HG02981 (cell line): ENCODE results near the gene IVL.

Experiments used
- ATAC-seq: cut with Tn5 transposase; IDR thresholded peaks from one replicate; pipeline ENCODE4 v1.9.1; 2021; ENCODE audit warnings: mild to moderate bottlenecking, moderate library complexity; ENCODE audit not compliant: unreplicated experiment

IVL gene

GRCh38 chr1:152907686-152908601 lies at the start of gene IVL:
Gene IVL (plus strand): TSS chr1:152908546. CDS start chr1:152909798, 1,252 bp downstream.
- ATAC-seq = no peak

- no peak for ATAC-seq
Observed at GRCh38 chr1:152859696-152860095, 48.6 kb upstream of the IVL start, which contains the start of gene LCE7A. Gene LCE7A (plus strand): TSS chr1:152859996. CDS start chr1:152860698, 702 bp downstream.

GRCh38 chr1:152860129-152860528 lies 48.2 kb upstream of the IVL start:
- ATAC-seq = no peak

DNA sequence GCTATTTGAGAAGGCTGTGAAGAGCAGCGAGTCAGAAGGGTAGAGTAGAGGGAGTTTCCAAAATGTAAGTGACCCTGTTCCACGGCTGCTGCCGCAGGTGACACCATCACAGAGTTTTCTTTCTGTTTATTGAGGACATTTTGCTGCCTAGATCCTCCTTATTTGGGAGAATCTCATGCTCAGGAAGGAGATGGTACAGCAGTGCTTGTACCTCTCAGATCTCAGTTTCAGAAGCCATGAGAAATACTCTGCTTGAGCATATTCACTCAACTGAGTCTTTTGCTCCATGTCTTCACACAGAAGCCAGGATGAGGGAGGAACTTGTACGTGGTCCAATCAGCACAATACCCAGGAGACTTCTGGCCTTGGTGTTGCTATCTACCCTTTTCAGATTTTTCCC lies 47.0 kb upstream of the IVL start:
- no peak for ATAC-seq

DNA sequence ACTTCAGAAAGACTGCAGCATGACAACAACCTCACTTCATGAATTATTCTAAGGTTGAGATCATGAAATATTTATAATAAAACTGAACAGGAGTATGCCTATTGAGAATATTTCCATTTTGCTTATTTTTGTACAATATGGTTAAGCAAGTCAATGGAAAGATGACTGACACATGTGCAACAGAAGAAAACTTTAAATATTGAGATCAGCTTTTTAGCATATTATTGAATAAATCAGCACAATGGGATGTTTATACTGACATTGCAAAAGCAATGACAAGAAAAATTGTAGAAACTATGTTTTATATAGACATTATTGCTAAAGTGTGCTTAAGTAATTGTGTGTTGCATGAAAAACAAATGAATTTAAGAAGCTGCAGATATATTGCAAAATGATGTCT lies 43.9 kb upstream of the IVL start:
- no peak for ATAC-seq

DNA sequence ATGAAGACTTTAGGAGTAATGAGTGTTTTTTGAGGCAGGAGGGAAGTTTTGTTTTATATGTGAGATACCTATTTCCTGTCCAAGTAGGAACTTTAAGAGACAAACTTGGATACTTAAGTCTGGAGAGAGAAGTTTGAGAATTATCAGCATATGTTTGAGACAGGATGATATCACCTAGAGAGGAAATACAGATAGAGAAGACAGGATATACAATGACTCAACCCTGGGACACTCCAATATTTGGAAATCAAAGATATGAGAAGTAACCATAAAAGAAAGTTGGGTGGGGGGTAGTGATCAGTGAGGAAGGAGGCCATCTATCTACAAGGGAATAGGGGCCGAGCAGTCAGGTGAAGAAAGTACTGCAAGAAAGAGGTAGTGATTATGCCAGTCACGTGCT lies 42.0 kb upstream of the IVL start:
- ATAC-seq = no peak

GRCh38 chr1:152869808-152870419 lies 38.4 kb upstream of the IVL start:
- ATAC-seq = no peak

DNA sequence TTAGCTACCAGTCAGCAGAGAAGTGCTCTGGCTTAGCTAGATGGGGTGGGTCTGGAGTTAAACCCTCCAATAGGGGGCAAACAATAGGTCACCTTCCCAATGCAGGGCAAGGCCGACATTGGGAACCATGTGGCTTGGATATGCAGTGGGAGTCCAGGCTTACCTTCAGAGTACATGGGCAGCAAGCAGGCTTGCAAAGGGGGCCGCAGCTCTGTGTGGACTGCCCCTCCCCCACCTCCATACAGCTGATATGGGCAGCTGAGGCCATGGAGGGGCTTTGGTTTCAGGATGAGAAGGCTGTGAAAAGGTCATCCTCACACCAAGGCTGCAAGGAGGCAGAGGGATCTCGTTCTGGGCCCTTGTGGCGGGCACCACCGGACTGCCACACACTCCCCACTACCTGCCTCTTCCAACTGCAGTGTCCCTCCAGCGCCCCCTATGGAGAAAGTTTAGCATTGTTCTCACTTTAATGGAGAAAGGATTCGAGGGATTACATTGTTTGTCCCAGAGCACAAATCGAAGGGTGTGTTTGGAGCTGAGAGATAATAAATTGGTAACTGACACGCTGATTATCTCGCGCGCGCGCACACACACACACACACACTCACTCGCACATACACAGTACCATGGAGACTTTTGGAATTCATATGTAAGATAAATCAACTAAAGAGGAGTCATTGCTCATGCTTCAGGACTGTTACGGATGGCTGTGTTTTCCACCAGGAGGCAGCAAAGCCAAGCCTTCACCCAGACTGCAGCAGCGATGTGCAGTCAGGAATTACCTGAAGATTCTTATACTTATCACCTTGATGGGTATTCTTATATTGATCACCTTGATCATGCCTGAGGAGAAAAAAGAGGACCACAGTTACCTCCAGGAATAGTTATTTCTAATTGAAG lies 37.3 kb upstream of the IVL start:
- no peak for ATAC-seq

- ATAC-seq = no peak
Observed at GRCh38 chr1:152871731-152872126, 36.6 kb upstream of the IVL start.

GRCh38 chr1:152873495-152873894 lies 34.9 kb upstream of the IVL start:
- ATAC-seq = no peak

DNA sequence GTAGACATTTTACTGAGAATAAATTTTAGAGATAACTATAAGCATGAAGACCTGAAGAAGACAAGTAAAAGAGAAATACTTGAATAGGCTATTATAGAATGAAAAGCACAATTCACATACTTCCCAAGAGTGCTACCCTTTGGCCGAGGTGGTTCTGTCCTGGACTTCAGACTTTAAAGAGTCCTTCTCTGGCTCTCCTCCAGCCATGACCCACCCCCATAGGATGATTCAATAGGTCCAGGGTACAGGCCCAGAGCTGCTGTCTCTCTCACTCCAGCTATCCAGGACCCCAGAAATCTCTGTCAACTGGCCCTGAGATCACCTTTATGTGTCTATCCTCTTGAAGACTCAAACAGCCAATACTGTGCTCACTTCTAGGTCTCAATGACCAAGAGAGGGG lies 31.5 kb upstream of the IVL start:
- ATAC-seq = no peak

DNA sequence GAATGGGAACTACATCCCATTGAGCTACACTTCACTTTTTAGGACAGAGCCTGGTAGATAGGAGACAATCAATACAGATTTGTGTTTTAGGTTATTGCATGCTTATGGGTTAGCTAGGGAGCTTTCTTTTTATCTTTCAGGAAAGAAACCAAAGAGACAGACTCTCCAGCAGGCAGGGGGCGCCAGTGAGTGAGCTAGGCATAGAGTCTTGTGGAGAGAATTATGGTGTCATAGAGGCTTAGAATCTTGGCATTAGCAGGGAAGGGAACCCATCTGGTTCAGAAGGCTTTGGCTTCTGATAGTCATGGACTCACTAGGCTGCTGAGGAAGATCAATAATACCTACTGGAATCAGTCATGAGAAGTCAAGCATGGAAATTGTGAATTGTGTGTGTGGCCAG lies 30.3 kb upstream of the IVL start, which contains the start of gene SMCP:
Gene SMCP (plus strand): TSS at position 281 of the 400 bp plus-strand sequence. CDS start 6,101 bp downstream, outside the sequence.
- ATAC-seq = no peak

GRCh38 chr1:152879559-152880198 lies 28.7 kb upstream of the IVL start:
- no peak for ATAC-seq

GRCh38 chr1:152880316-152880715 lies 28.0 kb upstream of the IVL start:
- no peak for ATAC-seq

DNA sequence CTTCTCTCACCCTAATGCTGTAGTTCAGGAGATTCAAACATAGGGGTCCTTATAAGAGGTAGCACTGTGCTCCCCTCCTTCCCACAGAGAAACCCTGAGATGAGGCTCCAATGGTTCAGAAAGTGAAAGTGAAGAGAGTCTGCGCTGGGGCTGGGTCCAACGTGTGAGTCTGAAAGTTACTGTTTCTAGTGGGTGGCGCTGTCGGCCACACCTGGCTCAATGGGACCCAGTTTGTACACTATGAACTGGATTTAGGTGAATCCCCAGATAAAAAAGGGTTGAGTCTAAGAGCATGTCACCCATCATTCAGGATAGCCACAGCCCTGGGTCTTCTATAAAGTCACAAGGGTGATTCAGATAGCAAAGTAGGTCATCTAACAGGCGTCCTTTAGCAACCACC lies 27.4 kb upstream of the IVL start:
- no peak for ATAC-seq

DNA sequence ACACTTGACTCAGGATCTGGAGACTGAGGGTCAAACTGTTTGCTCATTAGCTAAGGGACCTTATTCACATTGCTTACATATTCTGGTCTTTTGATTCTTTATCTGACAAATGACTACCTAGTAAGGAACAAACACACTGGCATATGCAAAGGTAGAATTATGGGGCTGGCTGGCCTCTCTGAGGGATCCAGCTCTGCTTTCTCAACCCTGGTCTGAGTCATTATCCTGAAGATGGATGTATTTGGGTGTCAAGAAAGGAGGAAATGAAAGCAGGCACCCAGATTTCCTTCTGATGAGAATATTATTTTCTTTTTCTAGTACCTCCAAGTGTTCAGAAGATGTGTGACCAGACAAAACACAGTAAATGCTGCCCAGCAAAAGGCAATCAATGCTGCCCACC lies 24.3 kb upstream of the IVL start:
- no peak for ATAC-seq

GRCh38 chr1:152884506-152884905 lies 23.8 kb upstream of the IVL start:
- no peak for ATAC-seq

- ATAC-seq = no peak
Observed at GRCh38 chr1:152884966-152885624, 23.3 kb upstream of the IVL start.

DNA sequence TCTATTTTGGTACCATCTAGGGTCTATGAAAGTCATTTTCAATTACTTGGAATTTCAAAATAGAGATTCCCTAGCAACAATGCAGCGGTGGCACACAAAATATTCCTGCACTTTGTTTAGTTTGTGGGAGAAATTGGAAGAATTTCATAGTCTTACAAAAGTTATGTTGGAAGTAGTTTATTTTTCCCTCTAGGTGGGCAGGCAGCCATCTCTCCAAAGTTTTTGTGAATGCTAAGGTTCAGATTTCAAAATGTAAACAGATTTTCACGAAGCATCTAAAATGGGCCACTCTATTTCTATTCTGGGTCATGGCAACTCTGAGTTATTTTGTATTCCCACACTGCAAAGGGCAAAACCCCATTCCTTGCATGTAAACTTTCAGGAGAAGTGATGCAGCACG lies 22.3 kb upstream of the IVL start:
- ATAC-seq = no peak

DNA sequence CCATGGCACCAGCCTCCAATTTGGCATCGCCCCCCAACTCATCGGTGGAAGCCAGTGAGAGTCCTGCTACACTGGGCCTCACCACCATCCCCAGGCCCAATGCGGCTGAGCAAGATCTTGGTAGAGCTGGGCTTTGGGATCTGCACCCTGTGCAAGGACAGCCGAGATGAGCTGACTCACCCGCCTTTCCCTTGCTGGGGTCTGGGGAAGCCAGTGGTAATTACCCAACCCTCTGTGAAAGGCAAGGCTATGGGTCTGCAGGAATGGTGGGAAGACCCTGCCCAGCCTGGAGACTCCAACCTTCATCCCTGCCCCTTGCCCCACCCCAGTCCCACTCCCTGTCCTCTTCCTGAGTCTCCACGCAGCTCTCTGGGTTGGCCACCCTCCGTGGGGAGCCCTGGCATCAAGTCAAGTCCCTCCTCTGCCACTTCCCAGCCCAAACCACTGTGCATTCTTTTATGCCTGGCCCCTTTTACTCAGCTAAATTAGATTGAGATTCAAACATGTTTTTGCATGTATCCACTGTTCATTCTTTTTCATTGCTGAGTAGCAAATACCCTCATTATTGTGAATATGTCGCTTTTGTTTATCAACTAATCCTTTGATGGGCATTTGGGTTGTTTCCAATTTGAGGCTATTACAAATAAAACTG lies 21.5 kb upstream of the IVL start:
- ATAC-seq = no peak
